ENCODE data around the gene TRMT10A.
A peak's percentile ranks its signal among the peaks of the same experiment; 100 is the strongest.

TRMT10A gene

GRCh38 chr4:99510721-99511120 is 53.1 kb downstream of the TRMT10A start, which contains the start of gene C4orf17:
TSS of gene C4orf17 (plus strand) at chr4:99511021. CDS start at chr4:99513082, 2,061 bp downstream.
- Histone ChIP-seq H3K4me1 (no peaks in the 10 kb centered on the region), H3K9me3 (no peaks in the 10 kb centered on the region), H3K27me3 (peaks cover 4% of the 10 kb centered on the region; the same call in 1 of the 2 replicates), H3K4me3 (ENCODE audit: low read depth, low read length) (no peak within 1 kb of the TSS), H3K36me3 (no peaks in the 10 kb centered on the region)
- DNase-seq, result no peak
- TF ChIP-seq, protein P1, sequence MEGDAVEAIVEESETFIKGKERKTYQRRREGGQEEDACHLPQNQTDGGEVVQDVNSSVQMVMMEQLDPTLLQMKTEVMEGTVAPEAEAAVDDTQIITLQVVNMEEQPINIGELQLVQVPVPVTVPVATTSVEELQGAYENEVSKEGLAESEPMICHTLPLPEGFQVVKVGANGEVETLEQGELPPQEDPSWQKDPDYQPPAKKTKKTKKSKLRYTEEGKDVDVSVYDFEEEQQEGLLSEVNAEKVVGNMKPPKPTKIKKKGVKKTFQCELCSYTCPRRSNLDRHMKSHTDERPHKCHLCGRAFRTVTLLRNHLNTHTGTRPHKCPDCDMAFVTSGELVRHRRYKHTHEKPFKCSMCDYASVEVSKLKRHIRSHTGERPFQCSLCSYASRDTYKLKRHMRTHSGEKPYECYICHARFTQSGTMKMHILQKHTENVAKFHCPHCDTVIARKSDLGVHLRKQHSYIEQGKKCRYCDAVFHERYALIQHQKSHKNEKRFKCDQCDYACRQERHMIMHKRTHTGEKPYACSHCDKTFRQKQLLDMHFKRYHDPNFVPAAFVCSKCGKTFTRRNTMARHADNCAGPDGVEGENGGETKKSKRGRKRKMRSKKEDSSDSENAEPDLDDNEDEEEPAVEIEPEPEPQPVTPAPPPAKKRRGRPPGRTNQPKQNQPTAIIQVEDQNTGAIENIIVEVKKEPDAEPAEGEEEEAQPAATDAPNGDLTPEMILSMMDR (IDR thresholded peaks at IDR 0.05; ENCODE audit: low read depth, low read length), result no peak

DNA sequence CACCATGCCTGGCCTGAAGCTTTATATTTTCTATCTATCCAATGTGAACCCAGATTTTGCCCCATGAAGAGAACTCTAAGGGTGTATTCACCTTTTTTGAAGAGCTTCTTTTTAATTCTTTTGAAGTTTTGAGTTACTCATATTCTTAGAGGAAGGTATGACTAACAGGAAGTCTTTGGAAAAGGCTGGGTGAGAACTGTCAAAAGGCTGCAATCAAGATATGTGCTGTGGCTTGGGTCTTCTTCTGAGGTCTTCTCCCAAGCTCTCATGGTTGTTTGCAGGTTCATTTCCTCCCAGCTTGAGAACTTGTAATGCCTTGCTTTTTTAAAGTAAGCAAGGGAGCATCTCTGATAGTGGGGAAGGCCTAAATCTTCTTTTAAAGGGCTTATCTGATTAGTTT is 56.1 kb downstream of the TRMT10A start:
- no peak overlapping the region for H3K4me3 ChIP-seq (ENCODE audit: low read depth, low read length)
- DNase-seq, result no peak
- H3K9me3 ChIP-seq, result no peaks in the 10 kb centered on the region
- H3K36me3 ChIP-seq, result no peaks in the 10 kb centered on the region
- peaks cover under 1% of the 10 kb centered on the region; the same call in 1 of the 2 replicates for H3K27me3 ChIP-seq
- TF ChIP-seq, protein P1 (IDR thresholded peaks at IDR 0.05; ENCODE audit: low read depth, low read length), result no peak
- H3K4me1 ChIP-seq, result no peaks in the 10 kb centered on the region

GRCh38 chr4:99507349-99507748 is 56.5 kb downstream of the TRMT10A start:
- Histone ChIP-seq H3K9me3 (no peaks in the 10 kb centered on the region), H3K36me3 (no peaks in the 10 kb centered on the region), H3K4me3 (ENCODE audit: low read depth, low read length) (no peak overlapping the region), H3K27me3 (no peaks in the 10 kb centered on the region), H3K4me1 (no peaks in the 10 kb centered on the region)
- TF ChIP-seq, protein P1 (IDR thresholded peaks at IDR 0.05; ENCODE audit: low read depth, low read length), result no peak
- DNase-seq, result no peak

DNA sequence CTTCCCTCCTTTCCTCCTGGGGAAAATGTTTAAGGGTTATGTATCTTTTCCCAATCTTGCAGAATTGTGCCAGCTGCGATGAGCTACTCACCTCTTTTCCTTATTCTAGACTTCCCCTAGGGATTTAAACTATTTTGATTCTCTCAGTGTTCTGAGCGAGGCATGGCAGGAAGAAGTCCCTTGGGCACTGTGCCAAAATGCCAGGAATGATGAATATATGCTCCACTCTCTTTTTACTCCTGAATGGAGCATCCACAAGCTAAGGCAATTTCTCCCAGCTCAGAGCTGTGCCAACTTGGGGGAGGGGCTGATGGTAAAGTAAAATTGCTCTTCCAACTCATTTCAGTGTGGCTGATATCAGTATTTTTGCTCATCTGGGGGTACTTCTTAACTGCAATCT is 57.1 kb downstream of the TRMT10A start:
- no peaks in the 10 kb centered on the region for H3K9me3 ChIP-seq
- TF ChIP-seq, protein P1 (IDR thresholded peaks at IDR 0.05; ENCODE audit: low read depth, low read length), result no peak
- no peaks in the 10 kb centered on the region for H3K4me1 ChIP-seq
- no peaks in the 10 kb centered on the region for H3K27me3 ChIP-seq
- DNase-seq, result peak; percentile 28
- no peaks in the 10 kb centered on the region for H3K36me3 ChIP-seq
- H3K4me3 ChIP-seq (ENCODE audit: low read depth, low read length), result no peak overlapping the region

GRCh38 chr4:99504804-99505502 is 58.9 kb downstream of the TRMT10A start:
- no peaks in the 10 kb centered on the region for H3K36me3 ChIP-seq
- no peaks in the 10 kb centered on the region for H3K27me3 ChIP-seq
- no peak overlapping the region for H3K4me3 ChIP-seq (ENCODE audit: low read depth, low read length)
- TF ChIP-seq, protein P1 (IDR thresholded peaks at IDR 0.05; ENCODE audit: low read depth, low read length), result no peak
- peak; percentile 33 for DNase-seq
- H3K9me3 ChIP-seq, result no peaks in the 10 kb centered on the region
- H3K4me1 ChIP-seq, result no peaks in the 10 kb centered on the region
